HG03108 (cell line): ENCODE results near the gene SHF.
"Not testable (repeated sequence)": the region's sequence is repeated elsewhere in the genome, so short reads cannot be mapped to it uniquely, and the experiment has no call there.

ENCODE experiments used
- ATAC-seq: cut with Tn5 transposase; IDR thresholded peaks from one replicate; pipeline ENCODE4 v1.9.1; 2021; ENCODE audit warnings: moderate library complexity; ENCODE audit not compliant: unreplicated experiment

SHF gene

GRCh38 chr15:45148076-45149059 lies 39.4 kb downstream of the SHF start:
- ATAC-seq: no peak

- no peak for ATAC-seq
Measured at GRCh38 chr15:45147606-45148005, 40.2 kb downstream of the SHF start.

- no peak for ATAC-seq
Measured at GRCh38 chr15:45146405-45146804, 41.4 kb downstream of the SHF start.

GRCh38 chr15:45144775-45145174 lies 43.0 kb downstream of the SHF start:
- no peak for ATAC-seq

DNA sequence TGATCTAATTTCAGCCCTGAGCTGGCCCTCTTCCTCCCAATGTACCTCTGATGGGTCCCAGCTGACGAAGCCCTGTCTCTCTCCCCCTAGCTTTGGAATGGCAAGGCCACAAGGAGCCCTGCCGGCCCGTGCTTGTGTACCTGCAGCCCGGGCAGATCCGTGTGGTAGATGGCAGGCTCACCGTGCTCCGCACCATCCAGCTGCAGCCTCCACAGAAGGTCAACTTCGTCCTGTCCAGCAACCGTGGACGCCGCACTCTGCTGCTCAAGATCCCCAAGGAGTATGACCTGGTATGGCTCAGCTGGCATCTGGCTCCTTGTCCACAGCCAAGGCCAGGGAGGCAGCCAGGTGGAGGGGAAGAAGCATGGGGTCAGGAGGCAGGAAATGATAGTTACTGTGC lies 43.8 kb downstream of the SHF start:
- no peak for ATAC-seq

DNA sequence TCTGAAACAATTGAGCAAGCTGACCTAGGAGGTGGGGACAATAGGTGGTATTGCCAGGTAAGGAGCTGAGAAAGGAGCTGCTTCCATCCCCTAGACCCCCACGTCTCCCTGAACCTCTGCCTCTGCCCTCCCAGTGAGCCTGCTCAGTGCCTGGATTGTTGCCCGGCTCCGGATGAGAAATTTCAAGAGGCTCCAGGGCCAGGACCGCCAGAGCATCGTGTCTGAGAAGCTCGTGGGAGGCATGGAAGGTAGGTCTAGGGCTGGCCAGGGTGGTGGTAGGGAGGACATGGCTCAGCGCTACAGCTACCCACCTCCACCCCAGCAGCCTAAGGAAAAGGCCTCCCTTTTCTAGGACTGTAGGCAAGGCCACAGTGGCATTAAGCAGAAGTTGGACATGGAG lies 44.7 kb downstream of the SHF start:
- no peak for ATAC-seq

DNA sequence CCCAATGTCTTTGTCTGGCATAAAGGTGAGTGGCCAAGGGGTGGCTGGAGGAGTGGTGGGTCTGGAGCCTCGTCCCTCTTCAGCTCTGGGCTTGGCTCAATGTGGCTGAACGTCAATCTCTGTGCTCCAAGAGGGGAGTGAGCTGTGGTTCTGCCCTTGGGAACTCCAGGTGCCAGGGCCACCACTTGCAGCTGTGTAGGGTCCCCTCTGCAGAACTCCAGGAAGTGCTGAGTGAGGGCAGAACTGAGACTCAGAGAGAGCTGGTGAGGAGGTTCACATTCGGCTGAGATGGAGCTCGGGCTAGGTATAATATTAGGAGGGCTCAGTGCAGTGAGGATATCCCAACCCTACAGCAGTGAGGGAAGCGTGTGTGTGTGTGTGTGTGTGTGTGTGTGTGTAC lies 46.4 kb downstream of the SHF start:
- ATAC-seq: no peak

DNA sequence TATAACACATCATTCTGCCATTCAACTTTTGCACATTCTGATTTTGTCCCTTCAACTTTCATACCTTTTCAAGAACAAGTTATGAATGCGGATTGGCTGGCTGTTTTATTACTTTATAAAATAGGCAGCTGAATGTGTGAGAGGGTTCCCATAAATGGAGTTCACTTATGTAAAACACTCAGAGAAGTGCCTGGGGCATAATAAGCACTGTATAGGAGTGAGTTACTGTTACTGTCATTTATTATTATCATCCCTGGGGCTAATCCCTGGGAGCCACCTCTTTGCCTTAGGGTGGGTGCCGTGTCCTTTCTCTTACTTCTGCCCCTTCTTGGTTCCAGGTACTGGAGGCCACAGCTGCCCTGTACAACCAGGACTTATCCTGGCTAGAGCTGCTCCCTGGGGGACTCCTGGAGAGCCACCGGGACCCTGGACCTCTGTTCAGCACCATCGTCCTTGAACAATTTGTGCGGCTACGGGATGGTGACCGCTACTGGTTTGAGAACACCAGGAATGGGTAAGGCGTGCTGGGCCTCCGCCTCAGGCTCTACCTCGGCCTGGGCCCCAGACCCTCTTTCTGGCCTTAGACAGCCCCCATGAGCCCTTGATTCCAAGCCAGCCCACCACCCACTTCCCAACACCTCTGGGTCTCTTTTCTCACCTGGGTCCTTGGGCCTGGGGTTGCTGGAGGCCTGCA lies 47.1 kb downstream of the SHF start:
- no peak for ATAC-seq

GRCh38 chr15:45139770-45140169 lies 48.0 kb downstream of the SHF start:
- no peak for ATAC-seq

DNA sequence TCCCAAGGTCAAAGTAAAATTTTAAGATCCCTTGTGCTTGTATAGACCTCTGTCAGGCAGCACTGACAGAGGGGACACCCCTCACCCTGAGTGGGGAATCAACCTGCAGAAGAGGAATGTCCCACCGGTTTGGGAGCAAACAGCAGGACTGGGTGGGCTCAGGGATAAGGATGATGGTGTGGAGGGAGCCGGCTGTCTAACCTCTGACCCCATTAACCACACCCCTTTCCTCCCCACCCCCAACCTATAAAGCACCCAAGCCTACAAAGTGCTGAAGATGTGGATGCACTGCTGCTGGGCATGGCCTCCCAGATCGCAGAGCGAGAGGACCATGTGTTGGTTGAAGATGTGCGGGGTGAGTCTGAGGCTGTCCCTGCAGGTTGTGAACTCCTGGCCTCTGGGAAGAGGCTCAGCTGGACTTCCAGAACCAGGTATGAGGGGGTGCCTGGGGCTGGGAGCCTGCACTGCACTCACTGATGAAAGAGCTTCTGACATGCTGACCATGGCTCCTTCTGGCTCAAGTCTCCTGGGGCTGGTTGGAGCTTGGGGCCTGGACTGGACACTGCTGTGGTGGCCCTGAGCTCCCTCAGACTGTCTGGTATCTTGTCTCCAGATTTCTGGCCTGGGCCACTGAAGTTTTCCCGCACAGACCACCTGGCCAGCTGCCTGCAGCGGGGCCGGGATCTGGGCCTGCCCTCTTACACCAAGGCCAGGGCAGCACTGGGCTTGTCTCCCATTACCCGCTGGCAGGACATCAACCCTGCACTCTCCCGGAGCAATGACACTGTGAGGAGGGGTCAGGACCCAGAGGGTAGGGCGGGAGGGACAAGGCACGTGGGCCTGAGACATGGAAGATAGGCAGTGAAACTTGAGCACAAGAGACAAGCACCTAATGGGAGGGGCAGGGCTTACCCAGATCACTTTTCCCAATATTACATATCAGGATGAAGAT lies 48.7 kb downstream of the SHF start:
- ATAC-seq: no peak

GRCh38 chr15:45137703-45138102 lies 50.1 kb downstream of the SHF start:
- no peak for ATAC-seq

- ATAC-seq: no peak
Measured at GRCh38 chr15:45136378-45136764, 51.4 kb downstream of the SHF start.

GRCh38 chr15:45135705-45136377 lies 51.9 kb downstream of the SHF start:
- not testable (repeated sequence) for ATAC-seq

GRCh38 chr15:45134682-45135604 lies 52.8 kb downstream of the SHF start:
- ATAC-seq: no peak

GRCh38 chr15:45134046-45134445 lies 53.7 kb downstream of the SHF start:
- no peak for ATAC-seq

- no peak for ATAC-seq
Measured at GRCh38 chr15:45133561-45133920, 54.2 kb downstream of the SHF start.

DNA sequence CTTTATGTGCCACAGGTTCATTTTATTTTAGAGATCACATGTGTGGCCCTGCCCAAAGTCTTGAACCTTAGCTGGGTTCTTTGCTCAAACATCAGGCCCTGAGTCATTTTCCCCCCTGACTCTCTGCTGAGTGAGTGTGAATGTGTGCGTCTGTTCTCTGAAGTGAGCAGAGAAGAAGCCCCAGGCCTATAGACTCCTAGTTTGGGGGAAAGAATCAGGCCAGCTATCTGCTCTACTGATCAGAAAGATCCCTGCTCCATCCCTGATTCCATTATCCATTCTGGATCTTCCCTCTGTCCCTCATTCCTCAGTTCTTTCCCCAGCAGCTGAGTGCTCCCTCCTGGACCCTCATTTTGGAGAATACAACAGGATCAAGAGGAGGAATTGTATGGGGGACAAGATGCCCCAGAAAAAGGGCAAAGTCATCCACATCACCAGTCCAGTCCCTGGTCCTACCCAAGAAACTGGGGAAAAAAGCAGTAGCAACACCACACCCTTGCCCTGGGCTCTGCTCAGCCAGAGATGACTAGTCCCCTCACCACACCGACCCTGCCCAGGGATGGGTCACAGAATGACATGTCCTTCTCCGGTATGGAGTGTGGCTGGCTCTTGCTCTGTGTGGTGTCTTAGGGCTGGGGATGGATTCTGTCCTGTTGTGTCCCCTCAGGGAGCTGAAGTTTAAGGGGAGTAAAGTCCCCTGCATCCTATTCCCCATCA lies 54.8 kb downstream of the SHF start:
- no peak for ATAC-seq

DNA sequence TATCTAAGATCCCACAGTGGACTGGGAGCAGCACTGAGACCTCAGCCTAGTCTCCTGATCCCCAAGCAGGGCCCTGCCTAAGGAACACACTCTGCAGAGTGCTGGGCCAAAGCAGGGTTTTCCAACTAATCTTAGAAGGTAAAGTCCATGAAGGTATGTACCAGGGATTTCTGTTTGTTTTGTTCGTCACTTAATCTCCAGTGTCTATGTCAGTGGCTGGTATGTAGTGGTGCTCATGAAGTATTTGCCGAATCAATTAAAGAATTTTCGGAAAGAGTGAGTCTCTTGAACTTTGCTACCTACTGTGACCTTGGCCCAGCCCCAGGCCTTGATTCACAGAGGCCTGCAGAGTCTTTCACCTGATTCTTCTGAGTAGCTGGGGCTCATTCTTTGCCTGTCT lies 56.3 kb downstream of the SHF start:
- ATAC-seq: no peak
